Measurements from ENCODE around the gene TTC39A.

GRCh38 chr1:51330331-51331201 lies at the start of gene TTC39A:
- TF ChIP-seq POLR2A (IDR thresholded peaks at IDR 0.05) (no peak), CTCF (IDR thresholded peaks at IDR 0.05) (no peak)

Data from vagina (tissue), 2 donors.